H4 (cell line): ENCODE measurements around the gene TBC1D5. TPM values are rescaled to one million over a fixed set of nuclear protein-coding genes. Genes with fewer than 3 reads are reported as not detected.
"Not testable (repeated sequence)": the region's sequence is repeated elsewhere in the genome, so short reads cannot be mapped to it uniquely, and the experiment has no call there.

ENCODE experiments used
- DNase-seq: peaks from one replicate; pipeline ENCODE4 v3.0.0-alpha.2; 2015; ENCODE audit warnings: low spot score
- total RNA-seq: library from RNA; depleted of rRNA; stranded (reverse); fragments of >200 nt; shearing (Covaris generic); gene quantifications from 2 replicates; pipeline ENCODE4 v1.2.3, GENCODE V29; 2014; rRNA removed

The TBC1D5 gene
- total RNA-seq, result 15.4 and 17.2 TPM in 2 replicates

GRCh38 chr3:17742102-17742879, at the start of gene TBC1D5:
Gene TBC1D5 (minus strand): TSS chr3:17742631. CDS start chr3:17508570, 234,061 bp downstream.
- DNase-seq, result peak; percentile 73

GRCh38 chr3:17783426-17783825, 41.0 kb upstream of the TBC1D5 start:
- no peak for DNase-seq

GRCh38 chr3:17782751-17783150, 40.3 kb upstream of the TBC1D5 start:
- no peak for DNase-seq

- DNase-seq, result not testable (repeated sequence)
Measured at GRCh38 chr3:17780369-17780768, 37.9 kb upstream of the TBC1D5 start.

GRCh38 chr3:17779304-17780250, 37.1 kb upstream of the TBC1D5 start:
- not testable (repeated sequence) for DNase-seq

- DNase-seq, result not testable (repeated sequence)
Measured at GRCh38 chr3:17777326-17777725, 34.9 kb upstream of the TBC1D5 start.

- DNase-seq, result no peak
Measured at GRCh38 chr3:17775073-17775472, 32.6 kb upstream of the TBC1D5 start.

- not testable (repeated sequence) for DNase-seq
Measured at GRCh38 chr3:17774180-17774910, 31.9 kb upstream of the TBC1D5 start.

- DNase-seq, result no peak
Measured at GRCh38 chr3:17772556-17772955, 30.1 kb upstream of the TBC1D5 start.

- no peak for DNase-seq
Measured at GRCh38 chr3:17771177-17772017, 29.0 kb upstream of the TBC1D5 start.

GRCh38 chr3:17770682-17771081, 28.3 kb upstream of the TBC1D5 start:
- no peak for DNase-seq

GRCh38 chr3:17765819-17766472, 23.5 kb upstream of the TBC1D5 start:
- no peak for DNase-seq

- DNase-seq, result no peak
Measured at GRCh38 chr3:17761563-17761962, 19.1 kb upstream of the TBC1D5 start.

GRCh38 chr3:17759901-17760300, 17.5 kb upstream of the TBC1D5 start:
- DNase-seq, result no peak

- DNase-seq, result no peak
Measured at GRCh38 chr3:17755836-17756235, 13.4 kb upstream of the TBC1D5 start.

GRCh38 chr3:17753632-17753992, 11.2 kb upstream of the TBC1D5 start:
- DNase-seq, result no peak

- no peak for DNase-seq
Measured at GRCh38 chr3:17752876-17753631, 10.6 kb upstream of the TBC1D5 start.

GRCh38 chr3:17752436-17752835, 10.0 kb upstream of the TBC1D5 start:
- DNase-seq, result no peak

- no peak for DNase-seq
Measured at GRCh38 chr3:17749705-17750293, 7.4 kb upstream of the TBC1D5 start.
